BE2C (cell line): Measurements from ENCODE around the gene MAGI1.

ENCODE experiments used
- DNase-seq: peaks from one replicate; pipeline ENCODE4 v3.0.0-alpha.2; 2020
- H3K27me3 ChIP-seq: fragments of 250-450 bp; sonication (Bioruptor Pico); 2 replicates; pipeline ENCODE4 v1.5.1; 2020; ENCODE audit warnings: mild to moderate bottlenecking
- H3K36me3 ChIP-seq: fragments of 250-450 bp; sonication (Bioruptor Pico); 2 replicates; pipeline ENCODE4 v1.5.1; 2020; ENCODE audit warnings: mild to moderate bottlenecking
- H3K4me1 ChIP-seq: fragments of 250-450 bp; sonication (Bioruptor Pico); 2 replicates; pipeline ENCODE4 v1.5.1; 2020
- H3K4me3 ChIP-seq: 2 replicates; pipeline ENCODE4 v1.5.1; 2011; ENCODE audit warnings: low read depth, low read length
- H3K9me3 ChIP-seq: fragments of 250-450 bp; sonication (Bioruptor Pico); 2 replicates; pipeline ENCODE4 v1.5.1; 2020
- CTCF ChIP-seq: IDR thresholded peaks from 2 replicates; pipeline ENCODE4 v1.5.1; 2012; ENCODE audit warnings: mild to moderate bottlenecking, low read depth, low read length

Gene MAGI1

DNA sequence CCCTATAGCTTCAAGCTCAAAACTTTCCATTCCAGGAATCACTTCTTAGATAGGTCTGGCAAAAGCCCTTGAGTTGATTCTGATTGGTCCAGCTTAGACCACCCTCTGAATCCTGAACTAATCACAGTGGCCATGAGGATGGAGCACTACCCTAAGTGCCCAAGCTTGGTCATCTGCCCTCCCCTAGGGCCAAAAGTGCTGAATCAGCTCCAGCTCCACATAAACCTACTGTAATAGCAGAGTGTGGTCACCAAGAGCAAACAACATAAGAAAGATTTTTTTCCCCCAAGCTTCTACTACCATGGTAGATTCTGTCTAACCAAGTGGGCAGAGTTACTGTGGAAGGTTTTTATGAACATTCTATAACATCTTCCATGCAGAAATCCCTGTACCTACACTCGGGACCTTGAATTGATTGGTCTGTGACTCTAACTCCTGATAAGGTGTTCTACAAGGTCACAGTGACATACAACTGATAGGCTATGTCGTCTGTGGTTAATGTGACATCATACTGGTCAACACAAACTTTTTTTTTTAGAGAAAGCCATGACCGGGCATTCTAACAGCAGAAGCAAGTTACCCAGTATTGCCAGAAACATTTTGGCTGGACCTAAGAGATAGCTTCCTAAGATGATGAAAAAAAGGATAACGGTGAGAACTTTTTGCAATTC is 320.9 kb downstream of the MAGI1 start:
- no peak for TF ChIP-seq CTCF
- Histone ChIP-seq H3K36me3 (no peaks in the 10 kb centered on the region), H3K9me3 (no peaks in the 10 kb centered on the region), H3K4me3 (no peak overlapping the region), H3K27me3 (no peaks in the 10 kb centered on the region), H3K4me1 (no peaks in the 10 kb centered on the region)
- DNase-seq: no peak

GRCh38 chr3:65716071-65716751 is 322.5 kb downstream of the MAGI1 start:
- H3K4me1 ChIP-seq: no peaks in the 10 kb centered on the region
- no peaks in the 10 kb centered on the region for H3K27me3 ChIP-seq
- DNase-seq: no peak
- no peak for TF ChIP-seq CTCF
- H3K9me3 ChIP-seq: no peaks in the 10 kb centered on the region
- H3K36me3 ChIP-seq: no peaks in the 10 kb centered on the region
- H3K4me3 ChIP-seq: no peak overlapping the region

DNA sequence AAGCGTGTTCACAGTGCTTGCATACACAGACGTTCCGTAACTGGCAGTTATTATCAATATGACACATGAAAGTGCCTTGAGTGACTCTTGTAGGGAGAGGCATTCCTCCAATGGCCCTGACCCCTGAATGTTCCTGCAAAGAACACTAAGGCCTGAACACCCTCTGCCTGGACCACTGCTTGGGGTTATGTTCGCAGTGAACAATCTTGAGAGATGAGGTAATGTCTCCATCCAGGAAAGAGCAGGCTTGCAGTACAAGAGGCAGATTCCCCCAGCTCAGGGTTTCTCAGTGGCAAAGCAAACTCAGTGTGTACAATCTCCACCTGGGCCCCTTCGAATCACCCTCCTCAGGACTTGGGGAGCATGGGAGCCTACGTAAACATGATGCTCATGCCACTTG is 324.6 kb downstream of the MAGI1 start:
- H3K4me1 ChIP-seq: no peaks in the 10 kb centered on the region
- no peak for TF ChIP-seq CTCF
- no peaks in the 10 kb centered on the region for H3K36me3 ChIP-seq
- no peak for DNase-seq
- no peak overlapping the region for H3K4me3 ChIP-seq
- H3K9me3 ChIP-seq: no peaks in the 10 kb centered on the region; the same call in 1 of the 2 replicates
- no peaks in the 10 kb centered on the region for H3K27me3 ChIP-seq

DNA sequence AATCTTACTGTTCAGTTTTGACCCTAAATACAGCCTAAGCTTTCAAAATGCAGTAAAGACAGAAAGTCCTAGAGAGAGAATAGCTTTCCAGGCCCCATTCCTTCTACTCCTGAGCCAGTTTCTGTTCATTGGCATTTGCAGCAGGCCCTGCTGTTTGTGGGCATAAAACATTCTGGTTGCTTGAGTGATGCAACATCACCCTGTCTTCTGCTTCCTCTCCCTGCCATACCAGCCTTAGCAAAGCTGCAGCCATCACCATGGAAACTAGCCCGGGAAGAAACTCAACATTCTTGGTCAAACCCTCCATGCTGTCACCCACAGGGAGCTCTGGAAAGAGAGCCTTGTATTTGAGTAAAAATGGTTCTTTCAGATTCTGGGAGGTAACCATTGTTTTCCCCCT is 325.7 kb downstream of the MAGI1 start:
- TF ChIP-seq CTCF: no peak
- DNase-seq: no peak

GRCh38 chr3:65712140-65712539 is 326.6 kb downstream of the MAGI1 start:
- no peak for DNase-seq

More for the DNA sequence above, 325.7 kb downstream of the MAGI1 start:
- Histone ChIP-seq H3K27me3 (no peaks in the 10 kb centered on the region), H3K36me3 (no peaks in the 10 kb centered on the region), H3K9me3 (no peaks in the 10 kb centered on the region; the same call in 1 of the 2 replicates), H3K4me1 (no peaks in the 10 kb centered on the region), H3K4me3 (no peak overlapping the region)

More at GRCh38 chr3:65712140-65712539, 326.6 kb downstream of the MAGI1 start:
- Histone ChIP-seq H3K4me3 (no peak overlapping the region), H3K9me3 (no peaks in the 10 kb centered on the region; the same call in 1 of the 2 replicates), H3K4me1 (no peaks in the 10 kb centered on the region), H3K36me3 (no peaks in the 10 kb centered on the region), H3K27me3 (no peaks in the 10 kb centered on the region)
- TF ChIP-seq CTCF: no peak
